HG03097 (cell line): ENCODE data around the gene RCC1.
"Not testable (repeated sequence)": the region's sequence is repeated elsewhere in the genome, so short reads cannot be mapped to it uniquely, and the experiment has no call there.

ENCODE experiments used
- ATAC-seq: cut with Tn5 transposase; IDR thresholded peaks from one replicate; pipeline ENCODE4 v1.9.1; 2021; ENCODE audit not compliant: unreplicated experiment, low FRiP score

RCC1 gene

DNA sequence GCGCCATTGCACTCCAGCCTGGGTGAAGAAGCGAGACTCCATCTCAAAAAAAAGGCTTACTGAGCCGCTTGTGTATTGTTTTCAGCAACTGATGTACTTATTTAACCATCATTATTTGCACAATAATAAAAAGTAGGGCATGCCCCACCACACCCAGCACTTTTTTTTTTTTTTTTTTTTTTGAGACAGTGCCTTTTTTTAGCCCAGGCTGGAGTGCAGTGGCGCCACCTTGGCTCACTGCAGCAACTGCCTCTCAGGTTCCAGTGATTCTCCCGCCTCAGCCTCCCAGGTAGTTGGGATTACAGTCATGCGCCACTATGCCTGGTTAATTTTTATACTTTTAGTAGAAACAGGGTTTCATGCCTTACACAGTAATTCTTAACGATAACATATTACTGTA, 34.8 kb downstream of the RCC1 start:
- no peak for ATAC-seq

DNA sequence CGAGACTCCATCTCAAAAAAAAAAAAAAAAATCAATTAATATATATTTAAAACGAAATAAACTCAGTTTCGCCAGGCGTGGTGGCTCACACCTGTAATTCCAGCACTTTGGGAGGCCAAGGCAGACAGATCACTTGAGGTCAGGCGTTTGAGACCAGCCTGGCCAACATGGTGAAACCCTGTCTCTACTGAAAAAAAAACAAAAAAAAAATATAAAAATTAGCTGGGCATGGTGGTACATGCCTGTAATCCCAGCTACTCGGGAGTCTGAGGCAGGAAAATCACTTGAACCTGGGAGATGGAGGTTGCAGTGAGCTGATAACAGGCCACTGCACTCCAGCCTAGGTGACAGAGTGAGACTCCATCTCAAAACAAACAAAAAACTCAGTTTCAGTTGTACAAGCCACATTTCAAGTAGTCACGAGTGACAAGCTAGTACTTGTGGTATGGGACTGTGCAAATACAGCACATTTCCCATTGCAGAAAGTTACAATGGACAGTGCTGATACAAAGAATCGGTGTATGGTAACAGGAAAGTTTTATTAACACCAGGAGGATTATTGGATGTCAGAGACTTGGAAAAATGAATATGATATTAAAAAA, 35.7 kb downstream of the RCC1 start:
- not testable (repeated sequence) for ATAC-seq

DNA sequence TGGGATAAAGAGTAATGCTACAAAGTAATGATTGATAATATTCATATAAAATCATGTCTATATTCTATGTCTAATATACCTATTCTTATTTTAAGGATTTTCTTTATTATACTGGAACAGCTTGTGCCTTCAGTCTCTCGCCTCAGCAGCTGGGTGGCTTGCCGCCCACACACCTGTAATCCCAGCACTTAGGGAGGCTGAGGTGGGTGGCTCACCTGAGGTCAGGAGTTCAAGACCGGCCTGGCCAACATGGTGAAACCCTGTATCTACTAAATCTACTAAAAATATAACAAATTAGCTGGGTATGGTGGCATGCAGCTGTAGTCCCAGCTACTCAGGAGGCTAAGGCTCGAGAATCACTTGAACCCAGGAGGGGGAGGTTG, 39.4 kb downstream of the RCC1 start:
- ATAC-seq, result no peak

DNA sequence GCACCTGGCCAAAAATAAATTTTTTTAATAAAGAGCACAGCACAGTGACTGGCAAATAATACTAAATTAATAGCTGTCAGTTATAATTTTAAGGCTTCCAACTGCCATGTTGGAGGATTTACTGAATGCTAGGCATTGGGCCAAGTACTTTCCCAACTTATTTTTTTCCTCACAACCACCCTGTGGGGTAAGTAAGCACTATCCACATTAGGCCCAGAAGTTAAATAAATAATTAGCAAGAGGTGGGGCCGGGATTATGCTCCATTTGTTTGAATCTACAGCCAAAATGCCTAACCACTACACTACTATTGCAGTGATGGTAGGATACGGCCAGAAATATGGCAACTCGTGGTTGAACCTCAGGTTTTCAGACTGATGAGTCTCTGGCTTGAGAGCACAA, 42.5 kb downstream of the RCC1 start:
- ATAC-seq, result no peak

DNA sequence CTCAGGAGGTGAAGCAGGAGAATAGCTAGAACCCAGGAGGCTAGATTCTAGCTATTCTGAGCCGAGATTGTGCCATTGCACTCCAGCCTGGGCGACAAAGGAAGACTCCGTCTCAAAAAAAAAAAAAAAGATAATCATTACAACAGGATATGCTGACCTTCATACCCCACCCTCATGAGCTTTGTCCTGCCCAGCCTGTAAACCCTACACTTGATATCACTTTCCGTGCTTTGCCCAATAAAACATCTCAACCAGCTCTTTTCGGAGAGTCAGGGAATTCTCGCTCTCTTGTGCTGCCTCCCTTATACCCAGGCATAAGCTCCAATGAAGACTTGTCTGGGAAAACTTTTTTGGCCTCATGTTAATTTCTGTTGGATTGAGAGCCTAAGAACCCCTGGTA, 45.5 kb downstream of the RCC1 start:
- ATAC-seq, result no peak

DNA sequence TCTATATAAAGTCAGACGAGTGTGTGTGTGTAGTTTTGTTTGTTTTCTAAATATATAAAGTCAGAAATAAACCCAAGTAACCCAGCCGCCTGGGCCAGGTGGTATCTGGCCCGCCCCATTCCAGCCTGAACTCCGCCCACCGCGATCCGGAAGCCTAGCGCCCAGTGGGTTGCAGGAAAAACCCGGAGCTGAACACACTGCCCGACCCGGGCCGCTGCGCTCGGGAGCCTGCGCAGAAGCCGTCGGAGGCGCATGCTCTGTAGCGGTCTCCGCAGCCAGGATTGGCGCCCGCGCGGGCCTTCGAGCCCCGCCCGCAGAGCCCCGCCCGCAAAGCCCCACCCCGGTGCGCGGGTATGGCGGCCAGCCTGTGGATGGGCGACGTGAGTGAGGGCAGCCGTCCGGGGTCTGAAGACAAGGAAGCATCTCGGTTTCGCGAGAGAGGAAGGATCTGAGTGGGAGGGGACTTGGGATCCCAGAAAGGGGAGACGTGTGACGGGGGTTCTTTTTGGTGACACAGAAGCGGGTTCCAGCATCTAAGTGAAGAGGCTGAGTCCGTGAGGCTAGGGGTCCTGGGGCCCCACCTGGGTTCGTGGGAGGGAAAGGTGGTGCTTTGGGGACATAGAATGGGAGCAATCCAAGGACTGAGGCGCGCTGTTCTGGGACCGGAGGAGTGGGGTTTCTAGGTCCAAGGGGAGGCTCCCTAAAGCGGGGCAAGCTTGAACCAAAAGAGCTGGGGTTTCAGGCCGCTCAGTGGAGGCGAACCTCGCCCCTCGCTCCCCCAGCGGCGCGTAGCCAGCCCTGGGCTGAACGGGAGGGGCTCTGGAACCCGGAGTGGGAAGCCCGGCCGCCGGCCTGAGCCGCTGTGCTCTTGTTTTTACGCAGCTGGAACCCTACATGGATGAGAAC, 47.2 kb downstream of the RCC1 start, which contains the start of gene TRNAU1AP:
TRNAU1AP (plus strand) TSS at position 328 of the 906 bp plus-strand sequence; CDS start at position 354, 26 bp downstream.
- peak; percentile 85 for ATAC-seq

DNA sequence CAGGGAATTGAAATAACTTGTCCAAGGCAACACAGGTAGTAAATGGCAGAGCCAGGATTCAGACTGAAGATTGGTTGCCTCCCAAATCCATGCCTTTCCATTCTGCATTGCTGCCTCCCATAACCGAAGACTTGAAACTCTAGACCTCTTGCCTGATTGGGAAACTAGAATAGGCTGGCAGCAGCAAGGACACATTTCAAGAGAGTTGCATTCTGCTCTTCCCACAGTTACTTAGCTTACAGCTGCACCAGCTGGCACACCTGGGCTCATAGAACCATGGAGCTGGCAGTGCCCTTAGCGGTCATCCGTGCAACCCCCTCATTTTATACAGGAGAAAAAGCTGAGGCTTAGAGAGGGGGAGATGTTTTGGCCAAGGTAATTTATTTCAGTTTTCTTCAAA, 55.0 kb downstream of the RCC1 start:
- ATAC-seq, result no peak

DNA sequence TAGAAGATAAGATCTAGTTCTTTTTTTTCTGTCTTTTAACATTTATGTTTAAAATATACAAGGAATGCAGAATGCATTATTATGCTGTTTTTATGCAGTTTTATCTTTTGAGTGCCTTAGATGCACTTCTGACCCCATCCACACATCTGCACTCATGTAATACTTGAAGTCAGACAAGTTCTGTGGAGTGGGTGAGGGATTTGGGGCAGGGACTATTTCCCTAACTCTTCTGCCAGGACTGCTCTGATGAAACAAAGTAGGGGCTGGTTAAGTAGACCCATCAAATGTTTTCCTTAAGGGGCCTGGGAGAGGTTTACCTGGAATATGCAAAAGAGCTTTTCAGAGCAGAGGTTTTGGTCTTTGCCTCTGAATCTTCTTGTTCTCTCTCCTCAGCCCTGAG, 58.5 kb downstream of the RCC1 start:
- no peak for ATAC-seq

DNA sequence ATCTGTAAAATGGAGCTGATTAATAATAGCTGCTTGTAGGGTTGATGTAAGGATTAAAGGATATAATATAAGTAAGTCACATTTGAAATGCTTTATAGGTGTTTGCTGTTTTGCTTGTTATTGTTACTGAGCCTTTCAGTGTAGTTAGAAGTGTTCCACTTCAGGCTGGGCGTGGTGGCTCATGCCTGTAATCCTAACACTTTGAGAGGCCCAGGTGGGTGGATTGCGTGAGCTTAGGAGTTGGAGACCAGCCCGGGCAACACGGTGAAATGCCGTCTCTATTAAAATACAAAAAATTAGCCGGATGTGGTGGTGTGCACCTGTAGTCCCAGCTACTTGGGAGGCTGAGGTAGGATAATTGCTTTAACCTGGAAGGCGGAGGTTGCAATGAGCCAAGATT, 59.2 kb downstream of the RCC1 start:
- ATAC-seq, result no peak

DNA sequence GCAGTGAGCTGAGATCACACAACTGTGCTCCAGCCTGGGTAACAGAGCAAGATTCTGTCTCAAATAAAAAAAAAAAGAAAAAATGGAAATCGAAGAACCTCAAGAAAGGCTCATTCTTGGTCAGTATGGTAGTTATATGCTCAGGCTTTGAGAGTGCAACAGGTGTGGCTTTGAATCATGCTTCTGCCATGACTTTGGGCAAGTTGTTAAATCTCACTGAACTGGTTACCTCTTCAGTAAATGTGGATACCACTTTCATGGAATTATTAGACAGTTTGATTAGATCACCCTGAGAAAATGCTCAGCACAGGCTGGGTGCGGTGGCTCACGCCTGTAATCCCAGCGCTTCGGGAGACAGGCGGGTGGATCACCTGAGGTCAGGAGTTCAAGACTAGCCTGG, 59.9 kb downstream of the RCC1 start:
- ATAC-seq, result no peak

DNA sequence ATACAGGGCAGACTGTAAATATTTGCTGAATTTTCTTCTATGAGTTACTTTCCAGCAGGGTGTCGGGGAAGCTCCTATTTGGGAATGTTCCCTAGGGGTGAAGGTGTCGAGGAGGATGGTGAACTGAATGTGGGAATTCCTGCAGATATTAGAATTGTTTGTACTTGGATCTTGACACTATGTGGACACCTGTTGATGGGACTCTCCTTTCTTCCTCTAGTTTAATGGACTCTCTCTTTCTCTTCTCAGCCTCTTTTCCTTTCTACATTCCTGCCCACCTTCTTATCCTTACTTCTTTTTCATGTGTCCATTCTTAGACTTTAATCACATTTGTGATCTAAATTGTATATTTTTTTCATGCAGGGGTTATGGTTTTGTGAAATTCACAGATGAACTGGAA, 61.1 kb downstream of the RCC1 start:
- ATAC-seq, result no peak

DNA sequence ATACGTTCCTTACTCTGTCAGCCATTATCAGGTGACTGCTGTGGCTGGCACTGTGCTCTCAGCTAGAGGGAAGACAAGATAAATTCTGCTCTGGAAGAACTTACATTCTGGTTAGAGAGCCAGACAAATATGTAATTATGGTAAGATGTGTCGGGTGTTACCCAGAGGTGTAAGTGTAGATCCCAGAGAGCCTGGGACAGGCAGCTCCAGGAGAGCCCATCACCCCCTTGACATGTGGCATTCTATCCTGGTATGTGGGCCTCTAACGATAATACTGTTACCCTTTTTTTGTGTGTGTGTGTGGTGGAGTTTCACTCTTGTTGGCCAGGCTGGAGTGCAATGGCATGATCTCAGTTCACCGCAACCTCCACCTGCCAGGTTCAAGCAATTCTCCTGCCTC, 66.1 kb downstream of the RCC1 start:
- ATAC-seq, result no peak

DNA sequence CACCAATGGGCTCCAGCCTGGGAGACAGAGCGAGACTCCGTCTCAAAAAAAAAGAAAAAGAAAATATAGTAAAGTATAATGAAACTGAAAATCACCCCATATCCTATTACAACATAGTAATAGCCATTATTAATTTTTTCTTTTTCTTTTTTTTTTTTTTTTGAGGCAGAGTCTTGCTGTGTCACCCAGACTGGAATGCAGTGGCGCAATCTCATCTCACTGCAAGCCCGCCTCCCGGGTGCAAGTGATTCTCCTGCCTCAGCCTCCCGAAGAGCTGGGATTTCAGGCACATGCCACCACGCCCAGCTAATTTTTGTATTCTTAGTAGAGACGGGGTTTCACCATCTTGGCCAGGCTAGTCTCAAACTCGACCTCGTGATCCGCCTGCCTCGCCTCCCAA, 67.0 kb downstream of the RCC1 start:
- ATAC-seq, result not testable (repeated sequence)

DNA sequence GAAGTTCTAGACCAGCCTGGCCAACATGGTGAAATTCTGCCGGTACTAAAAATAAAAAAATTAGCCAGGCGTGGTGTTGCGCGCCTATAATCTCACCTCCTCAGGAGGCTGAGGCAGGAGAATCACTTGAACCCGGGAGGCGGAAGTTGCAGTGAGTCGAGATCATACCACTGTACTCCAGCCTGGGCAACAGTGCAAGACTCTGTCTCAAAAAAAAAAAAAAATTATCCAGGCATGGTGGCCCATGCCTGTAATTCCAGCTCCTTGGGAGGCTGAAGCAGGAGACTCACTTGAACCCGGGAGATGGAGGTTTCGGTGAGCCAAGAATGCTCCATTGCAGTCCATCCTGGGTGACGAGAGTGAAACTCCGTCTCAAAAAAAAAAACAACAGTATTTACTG, 67.7 kb downstream of the RCC1 start:
- no peak for ATAC-seq

DNA sequence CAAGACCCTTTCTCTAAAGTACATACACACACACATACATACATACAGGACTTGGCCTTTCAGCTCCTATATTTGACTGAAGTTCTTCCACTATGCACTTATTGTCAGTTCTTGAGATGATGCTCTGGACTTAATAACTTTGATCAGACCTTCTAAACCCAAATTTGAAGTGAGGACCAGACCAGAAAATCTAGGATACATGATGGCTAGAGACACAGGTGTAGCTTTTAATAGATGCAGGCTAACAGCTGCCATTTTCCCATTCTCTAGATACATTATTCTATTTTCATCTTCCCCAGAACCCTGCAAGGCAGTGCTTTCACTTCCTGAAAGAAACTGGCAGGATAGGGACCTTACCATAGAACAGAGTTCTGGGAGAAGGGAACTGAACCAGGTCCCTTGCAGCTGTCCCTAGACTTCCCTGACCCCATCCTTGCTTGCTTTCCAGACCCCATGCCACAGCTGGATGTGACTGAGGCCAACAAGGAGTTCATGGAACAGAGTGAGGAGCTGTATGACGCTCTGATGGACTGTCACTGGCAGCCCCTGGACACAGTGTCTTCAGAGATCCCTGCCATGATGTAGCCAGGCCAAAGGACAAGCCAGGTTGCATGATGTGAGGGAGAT, 71.3 kb downstream of the RCC1 start:
- ATAC-seq, result no peak

DNA sequence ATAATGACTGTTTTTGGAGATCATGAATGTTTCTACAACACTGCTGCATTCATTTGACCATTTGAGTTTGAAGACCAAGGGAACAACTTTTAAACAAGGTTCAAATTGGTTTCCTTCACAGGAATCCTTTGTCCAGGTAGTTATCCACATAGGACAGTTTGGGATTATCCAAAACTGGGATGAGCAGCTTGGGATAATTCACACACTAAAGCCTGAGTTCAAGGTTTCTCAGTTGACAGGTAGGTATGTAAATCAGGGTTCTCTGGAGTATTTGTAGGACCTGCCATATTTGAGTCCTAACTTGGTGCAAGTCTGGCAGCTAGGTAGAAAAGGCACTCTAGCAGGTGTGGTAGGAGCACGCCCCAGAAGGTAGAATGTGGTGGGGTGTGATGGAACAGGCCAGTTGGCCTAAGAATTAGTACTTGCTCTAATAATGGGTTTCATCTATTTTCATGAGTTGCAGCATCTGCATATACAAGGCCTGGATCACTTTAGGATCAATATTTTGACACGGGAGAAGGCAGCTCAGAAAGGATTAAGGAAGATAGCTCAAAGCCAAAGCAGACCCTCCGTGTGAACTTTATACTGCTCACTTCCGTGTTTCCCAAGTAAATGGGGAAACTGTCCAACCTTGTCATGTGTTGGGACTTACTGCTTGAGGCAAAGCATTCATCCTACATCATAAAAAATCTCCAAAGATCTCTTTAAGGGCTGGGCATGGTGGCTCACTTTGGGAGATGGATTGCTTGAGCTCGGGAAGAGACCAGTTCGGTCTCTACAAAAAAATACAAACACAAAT, 72.1 kb downstream of the RCC1 start:
- no peak for ATAC-seq

DNA sequence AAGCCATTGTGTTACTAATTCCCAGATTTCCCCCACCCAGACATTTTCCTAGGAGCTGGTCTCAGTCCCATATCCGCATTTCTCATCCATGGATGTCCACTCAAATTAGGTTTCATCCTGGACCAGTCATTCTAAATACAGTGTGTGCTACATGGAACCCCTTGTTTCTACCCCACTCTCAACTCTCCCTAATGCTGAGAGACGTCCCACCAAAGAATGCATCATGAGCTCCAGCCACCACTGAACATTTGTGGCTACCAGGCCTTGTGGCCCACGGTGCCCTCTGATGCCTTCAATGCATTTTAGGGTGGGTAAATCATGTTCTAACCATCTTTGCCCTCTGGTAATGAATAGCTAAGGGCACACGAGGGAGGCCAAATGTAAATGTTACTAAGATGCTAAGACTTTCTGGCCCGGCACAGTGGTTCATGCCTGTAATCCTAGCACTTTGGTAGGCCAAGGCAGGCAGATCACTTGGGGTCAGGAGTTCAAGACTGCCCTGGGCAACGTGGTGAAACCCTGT, 72.9 kb downstream of the RCC1 start:
- ATAC-seq, result no peak

DNA sequence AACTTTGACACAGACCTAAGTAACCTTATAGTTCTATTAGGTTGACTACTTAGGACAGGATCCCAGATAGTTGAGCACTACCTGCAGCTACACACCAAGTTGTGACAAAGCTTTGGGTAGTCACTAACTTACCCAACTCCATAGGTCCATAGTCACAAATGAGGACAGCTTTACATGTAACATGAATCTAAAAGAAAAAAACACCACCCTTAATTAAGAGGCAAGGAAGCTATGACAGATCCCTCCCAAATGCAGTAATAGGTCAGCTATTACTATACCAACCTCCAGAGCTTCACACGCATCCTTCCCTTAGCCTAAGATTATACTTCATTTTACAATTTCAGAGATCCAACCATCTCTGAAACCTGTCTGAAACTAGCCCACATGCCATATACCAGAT, 73.6 kb downstream of the RCC1 start:
- ATAC-seq, result no peak

DNA sequence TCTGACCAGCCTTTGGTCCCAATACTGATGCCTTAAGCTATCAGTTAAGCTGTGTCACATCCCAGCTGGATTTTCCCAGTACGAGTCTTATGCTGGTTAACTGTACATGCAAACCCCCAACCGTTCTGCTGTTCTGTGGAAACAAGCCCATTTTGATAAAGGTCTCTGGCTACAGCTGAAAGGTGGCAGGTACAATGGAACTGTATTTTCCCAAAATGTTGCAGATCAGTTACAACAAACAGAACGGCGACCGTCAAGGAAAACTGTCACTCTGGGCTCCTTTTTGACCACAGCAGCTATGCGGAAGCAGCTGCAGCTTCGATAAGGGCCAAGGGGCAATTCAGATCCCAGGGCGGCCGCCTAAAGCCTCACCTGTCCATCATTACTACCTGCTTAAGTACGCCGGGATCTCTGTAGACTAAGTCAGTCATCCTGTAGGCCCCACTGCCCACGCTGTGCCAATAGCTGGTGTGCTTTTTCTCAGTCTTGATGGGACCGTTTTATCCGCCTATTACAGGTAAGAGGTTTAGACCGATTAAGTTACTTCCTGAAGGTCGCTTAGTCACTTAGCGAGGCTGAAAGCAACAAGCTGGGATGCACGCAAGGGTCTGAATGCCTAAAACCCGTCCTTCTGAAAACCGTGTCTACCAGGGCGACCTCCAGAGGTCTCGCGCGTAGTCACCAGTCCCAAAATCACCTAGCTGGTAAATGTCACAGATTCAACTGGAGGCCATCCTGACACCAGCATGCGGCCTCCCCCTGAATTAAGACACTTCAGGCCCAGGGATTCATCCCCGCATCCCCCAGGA, 75.1 kb downstream of the RCC1 start:
- ATAC-seq, result peak; percentile 20
